ENCODE measurements around the gene MYBPC3.

DNA sequence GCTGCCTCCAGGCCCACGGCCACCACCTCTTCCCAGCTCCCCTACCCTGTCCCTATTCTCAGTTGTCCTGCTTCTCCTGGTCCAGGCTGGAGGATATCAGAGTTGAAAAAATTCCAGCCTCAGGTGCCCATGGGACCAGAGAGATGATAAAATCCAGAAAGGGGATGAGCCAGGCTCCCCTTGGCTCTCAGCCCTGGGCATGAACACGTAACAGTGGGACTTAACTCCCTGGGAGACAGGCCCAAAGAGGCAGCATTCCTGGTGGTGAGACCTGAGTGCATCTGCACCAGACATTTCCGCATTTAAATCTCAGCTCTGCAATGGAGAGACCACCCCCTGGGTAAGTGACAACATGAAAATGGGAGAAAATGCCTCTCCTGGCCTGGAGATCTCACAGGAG lies 45.5 kb upstream of the MYBPC3 start:
- TF ChIP-seq POLR2A (IDR thresholded peaks at IDR 0.05) (no peak), CTCF (IDR thresholded peaks at IDR 0.05) (no peak)
